Dedifferentiated amniotic fluid mesenchymal stem cell (primary cell): Measurements from ENCODE around the gene TENM4.
"Not testable (repeated sequence)": the region's sequence is repeated elsewhere in the genome, so short reads cannot be mapped to it uniquely, and the experiment has no call there.

Experiments used
- DNase-seq: peaks from one replicate; pipeline ENCODE4 v3.0.0-alpha.2; 2016; ENCODE audit errors: extremely low spot score

The TENM4 gene

DNA sequence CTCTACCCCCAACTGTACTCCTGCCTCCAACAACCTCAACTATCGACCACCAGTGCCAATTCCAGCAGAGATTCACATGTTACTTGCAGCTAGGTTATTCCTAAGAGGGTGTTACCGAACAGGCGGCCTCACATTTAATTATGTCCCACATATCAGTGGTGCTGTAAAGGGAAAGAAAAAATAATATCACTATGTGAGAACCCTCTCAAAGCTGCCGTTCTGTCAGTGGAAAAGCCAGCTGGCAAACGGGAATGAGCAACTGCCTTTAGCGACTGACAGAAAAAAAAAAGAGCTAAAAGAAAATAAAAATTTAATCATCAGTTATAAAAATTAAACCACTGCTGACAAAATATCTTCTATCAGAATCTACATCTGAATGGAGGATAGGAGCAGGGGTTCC lies 595.3 kb downstream of the TENM4 start:
- DNase-seq: no peak

DNA sequence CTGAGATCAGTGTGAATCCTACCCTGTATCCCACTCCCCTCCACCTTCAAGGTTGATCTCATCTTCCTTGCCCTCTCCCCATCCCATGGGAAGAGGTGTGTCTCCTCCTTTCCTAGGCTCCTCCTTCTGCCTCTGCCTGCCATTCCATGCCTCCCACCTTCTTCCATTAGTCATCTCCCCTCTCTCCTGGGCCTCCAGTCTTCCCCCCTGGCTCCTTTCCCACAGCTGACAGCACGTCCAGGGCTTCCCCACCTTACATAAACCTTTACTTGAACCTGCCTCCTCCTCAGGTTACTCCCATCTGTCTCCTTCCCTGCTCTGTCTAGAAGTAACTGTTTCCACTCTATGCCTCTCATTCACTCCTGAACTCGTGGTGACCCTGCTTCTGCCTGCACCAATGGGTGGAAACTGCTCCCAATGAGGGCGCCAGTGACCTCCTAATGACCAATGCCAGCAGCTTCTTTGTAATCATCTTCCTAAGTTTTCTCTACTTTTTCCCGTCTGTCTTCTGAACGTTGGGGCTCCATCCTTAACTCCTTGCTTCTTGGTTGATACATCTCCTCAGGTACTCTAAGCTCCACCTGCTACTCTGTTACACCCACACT lies 599.3 kb downstream of the TENM4 start:
- DNase-seq: no peak

DNA sequence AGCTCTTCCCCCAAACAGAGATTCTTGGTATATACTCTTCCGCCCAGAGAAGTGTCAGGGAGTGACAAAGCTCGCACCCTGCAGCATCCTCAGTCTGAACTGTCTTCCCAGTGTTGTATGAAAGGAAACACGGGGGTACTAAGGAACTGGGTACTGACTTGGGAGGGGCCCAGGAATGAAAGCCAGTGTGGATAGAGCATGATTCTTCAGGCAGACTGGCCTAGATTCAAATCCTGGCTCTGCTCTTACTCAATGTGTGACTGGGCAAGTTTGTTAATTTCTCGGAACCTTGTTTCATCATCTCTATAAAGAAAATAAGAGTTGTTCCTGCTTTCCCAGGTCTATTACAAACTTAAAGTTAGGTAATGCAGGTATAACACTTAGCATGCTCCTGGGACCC lies 600.2 kb downstream of the TENM4 start:
- peak; percentile 57 for DNase-seq

DNA sequence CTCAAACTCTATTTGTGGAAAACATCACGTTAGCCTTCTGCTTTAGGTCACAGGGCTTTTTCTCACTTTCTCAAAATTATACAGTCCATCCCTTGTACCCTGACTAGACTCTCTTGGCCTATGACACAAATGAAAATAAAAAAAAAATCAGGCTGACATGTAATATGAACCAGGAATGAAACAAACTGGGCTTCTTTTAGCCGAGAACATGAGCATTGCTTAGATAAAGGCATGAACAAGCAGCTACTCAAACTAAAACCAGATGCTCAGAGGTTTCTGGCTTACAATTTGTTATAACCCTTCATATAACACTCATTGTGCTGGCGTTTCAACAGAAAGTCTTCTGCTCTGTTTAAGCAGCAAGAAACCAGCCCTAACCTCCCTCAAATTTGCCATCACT lies 600.6 kb downstream of the TENM4 start:
- peak; percentile 81 for DNase-seq

DNA sequence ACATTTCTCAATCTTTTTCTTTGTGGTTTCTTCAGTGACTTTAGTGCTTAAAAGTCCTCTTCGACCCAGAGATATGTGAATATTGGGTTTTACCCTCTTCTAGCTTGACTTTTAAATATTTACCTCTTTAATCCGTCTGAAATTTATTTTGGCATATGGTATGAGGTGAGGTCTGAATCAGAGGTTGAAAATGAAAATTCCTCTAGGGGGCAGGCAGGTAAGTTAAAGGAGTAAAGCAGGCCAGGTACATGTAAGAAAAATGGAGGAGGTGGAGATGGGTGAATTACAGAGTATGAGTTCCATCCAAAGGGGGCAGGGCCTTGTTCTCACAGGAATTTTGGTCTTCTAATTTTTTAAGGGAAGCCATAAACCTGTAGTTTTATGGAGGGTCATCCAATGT lies 602.4 kb downstream of the TENM4 start:
- DNase-seq: no peak

DNA sequence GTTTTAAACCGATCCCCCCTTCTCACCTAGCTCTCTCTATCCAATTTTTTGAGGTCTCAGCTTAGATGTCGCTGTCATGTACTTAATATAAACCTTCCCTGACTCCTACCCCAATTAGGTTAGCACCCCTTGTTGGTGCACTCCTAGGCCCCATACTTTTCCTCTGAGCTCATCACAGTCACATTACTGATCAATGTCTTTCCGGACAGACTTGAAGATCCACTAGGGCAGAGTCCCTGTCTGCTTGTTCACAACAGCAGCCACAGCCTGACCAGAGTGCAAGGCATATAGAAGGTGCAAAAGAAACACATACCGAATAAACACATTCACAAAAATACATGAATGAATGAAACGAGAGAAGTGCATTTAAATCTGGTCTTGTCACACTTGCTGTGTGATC lies 605.2 kb downstream of the TENM4 start:
- DNase-seq: no peak

- DNase-seq: no peak
These were observed 605.9 kb downstream of the TENM4 start for GRCh38 chr11:78834886-78835285.

- DNase-seq: no peak
These were observed 607.6 kb downstream of the TENM4 start for GRCh38 chr11:78833237-78833636.

DNA sequence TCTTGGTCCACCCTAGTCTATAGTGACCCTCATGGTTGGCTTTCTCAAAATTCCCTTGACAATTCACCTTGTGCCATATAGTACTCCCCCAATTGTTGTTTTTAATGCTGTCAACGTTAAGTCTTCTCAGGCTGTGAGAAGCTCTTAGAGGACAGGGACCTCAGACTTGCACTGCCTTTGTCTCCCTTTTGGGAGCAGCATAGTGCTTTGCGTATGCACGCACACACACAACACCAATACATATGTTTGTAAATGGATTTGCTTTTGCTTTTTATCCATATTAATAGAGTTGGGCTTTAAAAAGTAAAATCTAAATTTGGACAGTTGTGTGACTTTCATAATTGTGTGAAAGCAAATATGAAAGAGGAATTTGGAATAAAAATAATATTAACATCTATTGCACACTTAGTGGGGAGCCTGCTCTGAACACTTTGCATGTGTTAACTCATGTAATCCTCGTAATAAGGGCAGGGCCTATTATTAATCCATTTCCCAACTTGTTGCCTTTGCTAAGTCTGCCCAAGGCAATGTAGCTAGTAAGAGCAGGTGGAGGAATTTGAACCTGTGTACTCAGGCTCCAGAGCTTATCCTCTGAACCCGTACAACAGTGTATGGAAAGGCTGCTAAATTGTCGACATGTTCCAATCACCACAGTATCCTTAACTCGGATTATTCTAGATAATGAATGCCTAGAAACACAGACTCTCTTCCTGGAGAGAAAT lies 608.4 kb downstream of the TENM4 start:
- DNase-seq: no peak

GRCh38 chr11:78831571-78831970 lies 609.3 kb downstream of the TENM4 start:
- DNase-seq: no peak

GRCh38 chr11:78830277-78830819 lies 610.5 kb downstream of the TENM4 start:
- DNase-seq: no peak

DNA sequence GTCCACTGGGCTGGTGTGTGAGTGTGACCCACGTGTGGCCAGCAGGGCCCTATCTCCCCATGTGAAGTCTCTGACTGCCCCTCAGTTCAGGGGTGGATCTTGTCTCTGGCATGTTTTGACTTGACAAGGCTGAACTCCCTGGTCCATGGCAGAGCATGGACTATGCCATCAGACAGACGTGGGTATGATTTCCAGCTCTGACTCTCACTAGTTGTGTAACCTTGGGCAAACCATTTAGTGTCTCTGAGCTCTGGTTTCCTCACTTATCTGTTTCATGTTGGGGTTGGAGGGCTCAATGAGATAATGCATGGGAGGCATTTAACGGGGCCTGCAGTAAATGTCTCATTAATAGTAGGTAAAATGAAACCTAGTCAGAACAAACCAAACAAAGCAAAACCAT lies 611.7 kb downstream of the TENM4 start:
- DNase-seq: no peak

DNA sequence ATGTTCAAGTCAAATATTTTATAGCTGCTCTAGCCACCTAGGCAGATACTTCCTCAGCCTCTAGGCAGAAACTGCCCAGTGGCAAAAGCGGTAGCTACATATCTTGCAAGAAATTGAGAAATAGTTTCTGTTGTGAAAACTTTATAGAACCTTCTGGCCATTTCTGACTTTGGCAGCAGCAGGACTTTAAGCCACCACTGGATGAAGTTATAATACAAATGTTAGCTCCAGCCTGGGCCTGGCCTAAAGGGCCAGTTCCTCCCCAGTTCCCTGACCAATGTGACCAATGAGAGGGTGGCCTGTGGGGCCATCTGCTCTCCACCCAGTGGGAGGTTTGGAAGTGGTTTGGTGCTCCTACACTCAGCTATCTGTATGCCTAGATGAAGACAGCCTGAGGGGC lies 612.2 kb downstream of the TENM4 start:
- DNase-seq: no peak

- not testable (repeated sequence) for DNase-seq
These were observed 613.5 kb downstream of the TENM4 start for GRCh38 chr11:78827291-78827690.

GRCh38 chr11:78825591-78826020 lies 615.2 kb downstream of the TENM4 start:
- DNase-seq: no peak

DNA sequence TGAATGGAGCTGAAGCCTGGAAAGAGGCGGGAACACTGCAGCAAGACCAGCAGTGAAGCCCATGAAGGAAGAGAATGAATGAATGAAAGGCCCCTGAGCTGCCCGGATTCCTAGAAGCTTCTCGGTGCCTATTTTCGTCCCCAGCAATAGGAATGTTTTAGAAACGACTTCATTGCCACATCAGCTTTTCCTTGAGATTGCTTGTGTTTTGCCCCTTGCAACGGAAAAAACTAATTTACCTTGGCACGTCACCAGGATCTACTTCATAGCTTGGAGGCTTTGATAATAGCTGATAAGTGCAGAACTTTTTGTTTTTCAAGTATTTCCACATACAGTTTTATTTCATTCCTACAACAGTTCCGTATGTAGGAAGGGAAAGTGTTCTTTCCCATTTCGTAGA lies 617.2 kb downstream of the TENM4 start:
- no peak for DNase-seq

DNA sequence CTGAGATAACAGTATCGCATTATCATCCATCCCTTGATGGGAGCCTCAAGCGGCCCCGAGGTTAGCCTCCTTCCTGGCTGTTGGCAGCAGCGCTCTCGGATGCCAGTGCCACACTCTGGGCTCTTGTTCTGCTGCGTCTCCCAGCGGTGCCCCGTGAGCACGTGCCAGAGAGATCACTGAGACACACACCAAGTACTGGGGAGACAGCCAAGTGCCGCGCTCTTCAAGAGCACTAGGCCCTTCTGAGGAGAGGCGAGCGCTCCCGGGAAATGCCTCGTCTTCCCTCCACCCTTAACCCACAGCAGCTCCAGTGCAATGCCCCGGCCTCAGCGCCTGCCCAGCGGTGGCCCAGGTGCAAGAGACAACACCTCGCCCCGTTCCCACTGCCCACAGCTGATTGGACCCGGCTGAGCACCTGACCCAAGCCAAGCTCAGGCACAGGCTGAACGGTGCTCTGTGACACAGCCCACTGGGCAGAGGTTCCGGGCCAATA lies 617.9 kb downstream of the TENM4 start:
- DNase-seq: no peak

DNA sequence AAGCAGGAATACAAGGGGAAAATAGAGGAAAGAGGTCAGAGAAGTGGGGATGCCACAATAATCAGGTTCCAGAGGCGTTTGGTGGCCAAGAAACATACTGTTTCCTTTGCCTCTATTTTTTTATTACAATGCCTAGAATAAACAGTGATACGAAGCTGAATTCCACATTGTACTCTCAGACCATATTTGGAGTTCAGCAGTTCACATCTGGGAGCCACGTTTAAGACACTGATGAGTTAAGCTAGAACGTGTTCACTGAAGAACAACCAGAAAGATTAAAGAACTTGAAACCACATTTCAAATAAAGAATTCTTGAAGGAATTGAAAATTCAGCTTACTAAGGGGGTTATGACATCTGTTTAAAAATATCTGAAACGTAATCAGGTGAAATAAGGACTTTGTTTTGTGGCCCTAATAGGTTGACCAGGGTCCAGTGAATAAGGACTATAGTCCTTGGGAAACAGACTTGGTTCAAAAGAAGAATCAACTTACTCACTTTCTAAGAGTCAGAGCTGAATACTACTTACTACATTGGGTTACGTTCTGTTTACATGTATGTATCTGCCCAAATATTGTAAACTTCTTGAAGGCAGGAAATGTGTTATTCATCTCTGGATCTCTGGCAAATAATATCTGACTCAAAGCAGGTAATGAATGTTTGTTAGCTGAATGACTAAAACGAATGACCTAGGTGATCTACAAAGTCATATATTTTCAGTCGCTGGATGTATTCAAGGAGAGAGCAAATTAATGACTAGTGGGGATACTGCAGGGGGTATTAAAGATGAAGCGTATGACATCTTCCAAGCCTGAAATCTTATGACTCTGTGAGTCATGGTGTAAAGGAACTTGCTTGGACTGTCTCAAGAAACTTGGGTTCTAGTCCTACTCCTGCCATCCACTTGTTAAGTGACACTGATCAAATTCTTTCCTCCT lies 619.2 kb downstream of the TENM4 start:
- DNase-seq: no peak

DNA sequence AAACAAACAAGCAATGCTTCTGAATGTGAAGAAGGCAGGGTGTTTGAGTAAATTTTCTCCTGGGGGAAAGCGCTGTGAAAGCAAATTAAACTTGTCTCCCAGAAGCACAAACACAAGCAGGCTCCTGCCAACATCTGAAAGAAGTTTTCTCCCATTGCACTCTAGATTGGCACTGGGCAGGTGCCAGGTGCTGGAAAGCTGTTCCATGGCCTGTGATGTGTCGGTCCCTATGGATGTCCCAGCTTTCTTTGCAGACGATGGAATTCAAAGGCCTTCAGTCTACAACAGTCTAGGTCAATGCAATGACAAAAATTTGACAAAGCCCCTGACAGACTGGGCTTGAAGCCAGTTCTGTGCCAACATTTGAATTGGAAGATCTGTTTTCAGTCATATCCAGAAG lies 620.1 kb downstream of the TENM4 start:
- DNase-seq: no peak

DNA sequence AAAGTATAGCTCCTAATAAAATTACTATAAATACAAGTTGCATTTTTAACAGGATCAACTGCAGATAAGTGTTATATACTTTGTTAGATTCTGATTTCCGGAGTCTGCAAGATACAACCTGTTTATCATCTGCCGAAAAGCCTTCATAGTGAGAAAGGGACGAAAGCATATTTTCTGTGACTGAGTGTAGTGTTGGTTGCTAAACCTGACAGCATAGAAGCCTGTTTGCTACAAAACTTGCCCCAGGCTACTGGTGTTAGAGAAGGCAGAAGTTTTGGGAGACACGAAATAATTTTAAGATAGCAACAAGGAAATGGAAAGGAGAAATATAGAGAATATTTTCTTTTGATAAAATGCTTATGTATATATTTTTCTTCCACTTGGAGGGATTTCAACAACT lies 622.6 kb downstream of the TENM4 start:
- DNase-seq: no peak

DNA sequence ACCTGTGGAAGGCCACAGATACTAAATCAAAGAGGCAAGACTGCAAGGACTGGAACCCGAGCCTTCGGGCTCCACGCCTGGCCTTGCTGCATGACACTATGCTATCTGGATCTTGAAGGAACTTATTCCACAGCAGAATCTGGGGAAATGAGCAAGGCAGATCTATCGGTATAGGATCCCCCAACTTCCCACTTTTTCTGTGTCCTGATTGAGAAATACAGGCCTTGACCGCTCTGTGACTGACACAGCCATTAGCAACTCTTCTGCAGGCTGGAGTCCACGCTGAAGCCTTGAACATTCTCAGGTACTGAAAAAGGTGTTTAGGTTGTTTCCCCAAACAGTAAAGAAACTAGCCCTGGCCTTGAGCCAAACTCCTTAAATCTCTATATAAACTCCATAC lies 625.0 kb downstream of the TENM4 start:
- DNase-seq: no peak
